CD4-positive, CD25-positive, alpha-beta regulatory T cell (primary cell): ENCODE measurements around the gene CAPN10. TPM values are rescaled to one million over a fixed set of nuclear protein-coding genes. Genes with fewer than 3 reads are reported as not detected.
"Not testable (repeated sequence)": the region's sequence is repeated elsewhere in the genome, so short reads cannot be mapped to it uniquely, and the experiment has no call there.

Experiments used
- ATAC-seq, 2 donors: fragments of 150-1000 bp; cut with Tn5 transposase; one replicate each; pipeline ENCODE4 v1.10.0; 2021; ENCODE audit warnings: low read depth in 2 of 2, moderate number of reproducible peaks in 2 of 2, moderate library complexity in 1 of 2
- DNase-seq, 3 donors: peaks; one replicate each; pipeline versions ENCODE4 v3.0.0 to v3.0.0-alpha.2; 2012 to 2022; ENCODE audit warnings: mixed read lengths in 1 of 3
- H3K27ac ChIP-seq: one replicate; pipeline ENCODE4 v1.7.0; 2013; ENCODE audit warnings: mild to moderate bottlenecking, low read length; ENCODE audit not compliant: insufficient read depth, poor library complexity, severe bottlenecking
- H3K27me3 ChIP-seq: one replicate; pipeline ENCODE4 v1.7.0; 2013; ENCODE audit warnings: low read length; ENCODE audit not compliant: control insufficient read depth, insufficient read depth
- H3K36me3 ChIP-seq: one replicate; pipeline ENCODE4 v1.7.0; 2013; ENCODE audit warnings: mild to moderate bottlenecking, low read length, moderate library complexity; ENCODE audit not compliant: control insufficient read depth, insufficient read depth
- H3K4me1 ChIP-seq: 2 replicates; pipeline ENCODE4 v1.7.0; 2013; ENCODE audit warnings: mild to moderate bottlenecking, low read length; ENCODE audit not compliant: insufficient read depth, control insufficient read depth, poor library complexity, severe bottlenecking
- H3K4me3 ChIP-seq: one replicate; pipeline ENCODE4 v1.7.0; 2013; ENCODE audit warnings: low read depth, mild to moderate bottlenecking, low read length, moderate library complexity
- H3K9me3 ChIP-seq, 2 experiments: 1 replicate in 1 of 2; 2 replicates in 1 of 2; pipeline ENCODE4 v1.7.0; 2013; ENCODE audit warnings: low read length in 2 of 2, mild to moderate bottlenecking in 1 of 2, moderate library complexity in 1 of 2; ENCODE audit not compliant: control insufficient read depth in 2 of 2
- H3K27ac Mint-ChIP-seq, 3 donors: one replicate each; pipeline ENCODE4 v1.8.0; 2020 to 2022; ENCODE audit warnings: mild to moderate bottlenecking in 3 of 3, mixed read lengths in 3 of 3, moderate library complexity in 2 of 3
- H3K27me3 Mint-ChIP-seq: one replicate; pipeline ENCODE4 v1.8.0; 2022; ENCODE audit warnings: mild to moderate bottlenecking, mixed read lengths
- H3K36me3 Mint-ChIP-seq: one replicate; pipeline ENCODE4 v1.8.0; 2020; ENCODE audit warnings: mixed read lengths
- H3K4me1 Mint-ChIP-seq, 4 donors: one replicate each; pipeline ENCODE4 v1.8.0; 2020 to 2022; ENCODE audit warnings: mixed read lengths in 4 of 4, mild to moderate bottlenecking in 1 of 4
- H3K4me3 Mint-ChIP-seq, 4 donors: one replicate each; pipeline ENCODE4 v1.8.0; 2020 to 2022; ENCODE audit warnings: mild to moderate bottlenecking in 4 of 4, mixed read lengths in 4 of 4, moderate library complexity in 3 of 4
- H3K9me3 Mint-ChIP-seq, 7 donors: one replicate each; pipeline ENCODE4 v1.8.0; 2020 to 2022; ENCODE audit warnings: mixed read lengths in 7 of 7, mild to moderate bottlenecking in 3 of 7, moderate library complexity in 2 of 7
- polyA plus RNA-seq, 4 donors: library from polyadenylated mRNA; unstranded; fragments of 300-500 nt; fragmentation: Illumina TruSeq; gene quantifications; one replicate each; pipeline ENCODE4 v1.2.3, GENCODE V29; 2021
- total RNA-seq: library from RNA; stranded (reverse); gene quantifications from one replicate; pipeline ENCODE4 v1.2.3, GENCODE V29; 2022

Gene CAPN10
- total RNA-seq: 64.6 TPM
- polyA plus RNA-seq: 10 to 100 TPM in 1 of 4 donors, 1 to 10 TPM in 3; 6.8 to 12.2 (median 7.8) TPM

GRCh38 chr2:240586198-240586918, at the start of gene CAPN10:
TSS of gene CAPN10 (plus strand) at chr2:240586734. CDS start at chr2:240586912, 178 bp downstream.
- DNase-seq (peak; percentile 96 to 97 (median 97)), ATAC-seq (peak; percentile 88 to 90)
- Histone ChIP-seq H3K36me3 (peaks cover 20% of the 10 kb centered on the region), H3K27me3 (no peaks in the 10 kb centered on the region), H3K27ac (peak within 1 kb of the TSS; percentile 94), H3K4me1 (peaks cover 41% of the 10 kb centered on the region), H3K4me3 (peak within 1 kb of the TSS; percentile 79), H3K9me3 (no peaks in the 10 kb centered on the region)
- no peaks in the 10 kb centered on the region for H3K27me3 Mint-ChIP-seq
- peaks cover 10% of the 10 kb centered on the region for H3K36me3 Mint-ChIP-seq
- peak within 1 kb of the TSS; percentile 94 to 100 (median 96) for H3K4me3 Mint-ChIP-seq
- peaks cover 4 to 61% (median 30%) of the 10 kb centered on the region in 4 donors for H3K4me1 Mint-ChIP-seq
- H3K27ac Mint-ChIP-seq: peak within 1 kb of the TSS; percentile 96 to 98 (median 98)
- H3K9me3 Mint-ChIP-seq: no peaks in the 10 kb centered on the region

GRCh38 chr2:240538031-240538780, 48.3 kb upstream of the CAPN10 start:
- Histone ChIP-seq H3K27ac (no peak overlapping the region), H3K4me1 (no peaks in the 10 kb centered on the region), H3K36me3 (peaks cover 36% of the 10 kb centered on the region), H3K9me3 (no peaks in the 10 kb centered on the region), H3K27me3 (no peaks in the 10 kb centered on the region), H3K4me3 (no peak overlapping the region)
- Mint-ChIP-seq H3K27ac (peak overlapping the region in 1 of 3 donors; percentile 57), H3K4me3 (no peak overlapping the region), H3K36me3 (peaks cover 60% of the 10 kb centered on the region), H3K9me3 (peaks cover 0 to 4% (median 0%) of the 10 kb centered on the region in 7 donors), H3K27me3 (no peaks in the 10 kb centered on the region), H3K4me1 (peaks cover 10 to 30% (median 20%) of the 10 kb centered on the region in 4 donors)
- ATAC-seq (no peak), DNase-seq (no peak)

- not testable (repeated sequence) for H3K9me3 ChIP-seq, H3K27me3 ChIP-seq, H3K27ac ChIP-seq, DNase-seq, H3K4me3 Mint-ChIP-seq, H3K4me1 ChIP-seq, H3K9me3 Mint-ChIP-seq, ATAC-seq, H3K4me3 ChIP-seq, H3K27me3 Mint-ChIP-seq
- Mint-ChIP-seq H3K27ac (peak overlapping the region in 1 of 3 donors; percentile 74), H3K36me3 (peaks cover 57% of the 10 kb centered on the region), H3K4me1 (peaks cover 10 to 32% (median 23%) of the 10 kb centered on the region in 4 donors)
- peaks cover 33% of the 10 kb centered on the region for H3K36me3 ChIP-seq
Measured at GRCh38 chr2:240539101-240539500, 47.4 kb upstream of the CAPN10 start.

- ATAC-seq (no peak), DNase-seq (no peak)
- H3K36me3 ChIP-seq: peaks cover 33% of the 10 kb centered on the region
- no peak overlapping the region for H3K27ac ChIP-seq
- no peaks in the 10 kb centered on the region for H3K4me1 ChIP-seq
- Mint-ChIP-seq H3K27ac (peak overlapping the region in 1 of 3 donors; percentile 30), H3K27me3 (no peaks in the 10 kb centered on the region), H3K4me3 (no peak overlapping the region), H3K36me3 (peaks cover 55% of the 10 kb centered on the region), H3K4me1 (peaks cover 10 to 32% (median 25%) of the 10 kb centered on the region in 4 donors), H3K9me3 (peaks cover 0 to 2% (median 0%) of the 10 kb centered on the region in 7 donors)
- no peaks in the 10 kb centered on the region for H3K9me3 ChIP-seq
- H3K27me3 ChIP-seq: no peaks in the 10 kb centered on the region
- no peak overlapping the region for H3K4me3 ChIP-seq
Measured at GRCh38 chr2:240539906-240540305, 46.6 kb upstream of the CAPN10 start.

- no peak overlapping the region for H3K27ac Mint-ChIP-seq
- ATAC-seq: no peak
- DNase-seq: no peak
- H3K4me1 Mint-ChIP-seq: peaks cover 5 to 10% (median 9%) of the 10 kb centered on the region in 4 donors
- H3K9me3 Mint-ChIP-seq: peaks cover 0 to 3% (median 2%) of the 10 kb centered on the region in 7 donors
- Histone ChIP-seq H3K27ac (no peak overlapping the region), H3K4me3 (no peak overlapping the region), H3K27me3 (no peaks in the 10 kb centered on the region), H3K9me3 (no peaks in the 10 kb centered on the region), H3K4me1 (peaks cover under 1% of the 10 kb centered on the region), H3K36me3 (peaks cover 30% of the 10 kb centered on the region)
- H3K27me3 Mint-ChIP-seq: no peaks in the 10 kb centered on the region
- peaks cover 18% of the 10 kb centered on the region for H3K36me3 Mint-ChIP-seq
- no peak overlapping the region for H3K4me3 Mint-ChIP-seq
Measured at GRCh38 chr2:240551288-240551687, 35.2 kb upstream of the CAPN10 start.

- no peak overlapping the region for H3K4me3 Mint-ChIP-seq
- no peaks in the 10 kb centered on the region for H3K27me3 Mint-ChIP-seq
- Histone ChIP-seq H3K27me3 (no peaks in the 10 kb centered on the region), H3K27ac (no peak overlapping the region), H3K9me3 (no peaks in the 10 kb centered on the region), H3K4me3 (no peak overlapping the region), H3K36me3 (peaks cover 30% of the 10 kb centered on the region), H3K4me1 (peaks cover 5% of the 10 kb centered on the region)
- no peak for DNase-seq
- H3K27ac Mint-ChIP-seq: no peak overlapping the region
- ATAC-seq: no peak
- H3K9me3 Mint-ChIP-seq: peaks cover 0 to 3% (median 2%) of the 10 kb centered on the region in 7 donors
- H3K36me3 Mint-ChIP-seq: peaks cover 22% of the 10 kb centered on the region
- H3K4me1 Mint-ChIP-seq: peaks cover 11 to 15% (median 14%) of the 10 kb centered on the region in 4 donors
Measured at GRCh38 chr2:240551811-240552210, 34.7 kb upstream of the CAPN10 start.

- Histone ChIP-seq H3K4me3 (no peak overlapping the region), H3K27me3 (no peaks in the 10 kb centered on the region), H3K27ac (no peak overlapping the region), H3K4me1 (peaks cover 27% of the 10 kb centered on the region), H3K9me3 (no peaks in the 10 kb centered on the region), H3K36me3 (peaks cover 30% of the 10 kb centered on the region)
- ATAC-seq (no peak), DNase-seq (no peak)
- Mint-ChIP-seq H3K9me3 (peaks cover 0 to 2% (median 2%) of the 10 kb centered on the region in 7 donors), H3K27me3 (no peaks in the 10 kb centered on the region), H3K4me1 (peaks cover 17 to 25% (median 21%) of the 10 kb centered on the region in 4 donors), H3K27ac (no peak overlapping the region), H3K4me3 (no peak overlapping the region), H3K36me3 (peaks cover 22% of the 10 kb centered on the region)
Measured at GRCh38 chr2:240553956-240554480, 32.5 kb upstream of the CAPN10 start.
